SK-N-SH (cell line): Measurements from ENCODE around the gene FZD7. TPM values are rescaled to one million over a fixed set of nuclear protein-coding genes. Genes with fewer than 3 reads are reported as not detected.

Experiments used
- CTCF ChIA-PET: fragments of 300-600, 350-600 bp; formaldehyde crosslinking; extraction: SDS; loops from one replicate; lab custom pipeline; 2021; lab: Yijun Ruan, JAX
- POLR2A ChIA-PET: fragments of 350-600 bp; sonication (Branson Sonifier 250); formaldehyde crosslinking; extraction: SDS; loops from one replicate; lab custom pipeline; 2020; ENCODE audit warnings: antibody characterized with exemption, inconsistent platforms; lab: Yijun Ruan, JAX
- DNase-seq: peaks from one replicate; pipeline ENCODE4 v3.0.0; 2012
- H2AFZ ChIP-seq: fragments of 200-600 bp; sonication (generic); 2 replicates; pipeline ENCODE4 v1.8.1; 2016; ENCODE audit warnings: antibody characterized with exemption, mild to moderate bottlenecking, low read depth
- H3F3A ChIP-seq: fragments of 200-600 bp; sonication (generic); replicated peaks from 2 replicates; pipeline ENCODE3; 2016; ENCODE audit warnings: antibody characterized with exemption, mild to moderate bottlenecking; ENCODE audit not compliant: insufficient read depth
- H3K27ac ChIP-seq, 2 experiments: fragments of 200-500 bp in 1 of 2; fragments of 200-600 bp in 1 of 2; sonication (Bioruptor generic) in 1 of 2; sonication (generic), shearing (Covaris generic) in 1 of 2; 2 replicates each; pipeline versions ENCODE4 v1.5.1 to v1.6.1; 2014 to 2016; ENCODE audit warnings: low read depth in 2 of 2, inconsistent platforms in 1 of 2, low read length in 1 of 2, mild to moderate bottlenecking in 1 of 2, mixed read lengths in 1 of 2
- H3K27me3 ChIP-seq: fragments of 200-600 bp; sonication (generic), shearing (Covaris generic); 2 replicates; pipeline ENCODE4 v1.6.1; 2016; ENCODE audit warnings: mixed run types; ENCODE audit not compliant: insufficient read depth
- H3K36me3 ChIP-seq, 2 experiments: fragments of 200-500 bp in 1 of 2; fragments of 200-600 bp in 1 of 2; sonication (Bioruptor generic) in 1 of 2; sonication (generic) in 1 of 2; replicated peaks in 1 of 2; 2 replicates each; pipeline versions ENCODE3 to v1.5.1; 2014 to 2016; ENCODE audit warnings: low read length in 1 of 2, mild to moderate bottlenecking in 1 of 2; ENCODE audit not compliant: insufficient read depth in 2 of 2, control insufficient read depth in 1 of 2
- H3K4me1 ChIP-seq, 2 experiments: fragments of 200-500 bp in 1 of 2; fragments of 200-600 bp in 1 of 2; sonication (Bioruptor generic) in 1 of 2; sonication (generic), shearing (Covaris generic) in 1 of 2; 2 replicates each; pipeline versions ENCODE4 v1.5.1 to v1.6.1; 2014 to 2016; ENCODE audit warnings: low read depth in 1 of 2, low read length in 1 of 2, mixed run types in 1 of 2; ENCODE audit not compliant: insufficient read depth in 2 of 2, control insufficient read depth in 1 of 2
- H3K4me2 ChIP-seq: fragments of 200-600 bp; sonication (generic), shearing (Covaris generic); 2 replicates; pipeline ENCODE4 v1.6.1; 2017; ENCODE audit warnings: mixed run types
- H3K4me3 ChIP-seq, 2 experiments: fragments of 200-500 bp in 1 of 2; fragments of 200-600 bp in 1 of 2; sonication (Bioruptor generic) in 1 of 2; sonication (generic), shearing (Covaris generic) in 1 of 2; 2 replicates each; pipeline versions ENCODE4 v1.5.1 to v1.8.1; 2014 to 2016; ENCODE audit warnings: low read depth in 2 of 2, inconsistent platforms in 1 of 2, low read length in 1 of 2, mild to moderate bottlenecking in 1 of 2, mixed read lengths in 1 of 2, moderate library complexity in 1 of 2
- H3K79me2 ChIP-seq: fragments of 200-600 bp; sonication (generic); 2 replicates; pipeline ENCODE4 v1.8.1; 2017; ENCODE audit warnings: mild to moderate bottlenecking; ENCODE audit not compliant: insufficient read depth
- H3K9ac ChIP-seq: fragments of 200-600 bp; sonication (generic); 2 replicates; pipeline ENCODE4 v1.6.1; 2017; ENCODE audit warnings: mixed run types
- H3K9me2 ChIP-seq: fragments of 200-600 bp; sonication (generic); 2 replicates; pipeline ENCODE4 v1.6.1; 2017; ENCODE audit warnings: mixed run types
- H3K9me3 ChIP-seq: fragments of 200-600 bp; sonication (generic); 2 replicates; pipeline ENCODE4 v1.6.1; 2017; ENCODE audit warnings: mixed run types, mild to moderate bottlenecking, moderate library complexity
- H4K20me1 ChIP-seq: fragments of 200-600 bp; sonication (generic); 2 replicates; pipeline ENCODE4 v1.6.1; 2017; ENCODE audit warnings: mild to moderate bottlenecking, mixed run types; ENCODE audit not compliant: insufficient read depth
- CTCF ChIP-seq: fragments of 200-600 bp; sonication (generic); IDR thresholded peaks from 2 replicates; pipeline ENCODE4 v1.6.1; 2017; ENCODE audit warnings: antibody characterized with exemption, mild to moderate bottlenecking, moderate library complexity
- ELF1 ChIP-seq: IDR thresholded peaks from 2 replicates; pipeline ENCODE4 v1.4.0; 2012
- EP300 ChIP-seq, 2 experiments: IDR thresholded peaks; 2 replicates each; pipeline versions ENCODE4 v1.4.0 to v1.6.1; 2012; ENCODE audit warnings: borderline replicate concordance in 1 of 2, low read depth in 1 of 2, low read length in 1 of 2
- FOSL2 ChIP-seq: IDR thresholded peaks from 2 replicates; pipeline ENCODE4 v1.4.0; 2012; ENCODE audit warnings: low read depth, mild to moderate bottlenecking, moderate library complexity, borderline replicate concordance
- FOXM1 ChIP-seq: IDR thresholded peaks from 2 replicates; pipeline ENCODE4 v1.4.0; 2012; ENCODE audit warnings: low read depth, mild to moderate bottlenecking
- GABPA ChIP-seq: IDR thresholded peaks from 2 replicates; pipeline ENCODE4 v1.4.0; 2012; ENCODE audit warnings: low read depth, mild to moderate bottlenecking
- IRF3 ChIP-seq: fragments of 150-350 bp; IDR thresholded peaks from 2 replicates; pipeline ENCODE4 v1.6.1; 2016; ENCODE audit warnings: mild to moderate bottlenecking, low read depth, low read length
- NFIC ChIP-seq: IDR thresholded peaks from 2 replicates; pipeline ENCODE4 v1.4.0; 2012; ENCODE audit warnings: borderline replicate concordance
- NRF1 ChIP-seq: IDR thresholded peaks from 2 replicates; pipeline ENCODE4 v1.6.1; 2012; ENCODE audit warnings: low read depth, mild to moderate bottlenecking, low read length
- RAD21 ChIP-seq: IDR thresholded peaks from 2 replicates; pipeline ENCODE4 v1.6.1; 2012; ENCODE audit warnings: mild to moderate bottlenecking, low read length
- REST ChIP-seq: IDR thresholded peaks from 2 replicates; pipeline ENCODE4 v1.6.1; 2012; ENCODE audit warnings: mild to moderate bottlenecking, low read depth, low read length, moderate library complexity
- RXRA ChIP-seq: IDR thresholded peaks from 2 replicates; pipeline ENCODE4 v1.4.0; 2012; ENCODE audit warnings: low read depth, mild to moderate bottlenecking, borderline replicate concordance
- SIN3A ChIP-seq: IDR thresholded peaks from 2 replicates; pipeline ENCODE4 v1.6.1; 2012; ENCODE audit warnings: low read depth, mild to moderate bottlenecking, low read length, moderate library complexity, borderline replicate concordance
- YY1 ChIP-seq: IDR thresholded peaks from 2 replicates; pipeline ENCODE4 v1.4.0; 2012; ENCODE audit warnings: low read depth, mild to moderate bottlenecking
- WGBS: methylation state at CpG from one replicate; pipeline ENCODE4 v1.1.6; 2017; ENCODE audit warnings: low lambda C conversion rate; 5-methylcytosine and 5-hydroxymethylcytosine counted together
- polyA plus RNA-seq, 3 experiments: library from polyadenylated mRNA; depleted of rRNA; stranded (reverse); fragments of >200 nt; gene quantifications; 2 replicates each; pipeline ENCODE4 v1.2.3, GENCODE V29; 2012
- TF ChIP-seq, protein P1 (sequence below): IDR thresholded peaks from 2 replicates; pipeline ENCODE4 v1.4.0; 2012; ENCODE audit warnings: low read depth
- TF ChIP-seq, protein P2 (sequence below): IDR thresholded peaks from 2 replicates; pipeline ENCODE4; 2012

The FZD7 gene
- polyA plus RNA-seq, 1 of the 3 experiments (the other 2 are of a cell fraction): 19.7 TPM

- H3K79me2 ChIP-seq: peaks cover 57% of the 10 kb centered on the region
- H3K36me3 ChIP-seq: peaks cover 18 to 25% of the 10 kb centered on the region in 2 experiments
- peaks cover 24% of the 10 kb centered on the region for H3F3A ChIP-seq
- H3K4me2 ChIP-seq: peak overlapping the region; percentile 74
- H3K9me3 ChIP-seq: no peaks in the 10 kb centered on the region
- peak overlapping the region; percentile 74; the same call in 1 of the 2 replicates for H2AFZ ChIP-seq
- H3K27me3 ChIP-seq: no peaks in the 10 kb centered on the region
- peak overlapping the region; percentile 94 for H3K27ac ChIP-seq
- ChIA-PET CTCF (interaction anchor here (0.7 kb wide), 1 partner anchor 90 kb away, joined by 3 read pairs; no protein-coding TSS in a partner anchor), POLR2A (no interaction called here)
- H3K9ac ChIP-seq: peak overlapping the region; percentile 89
- H3K4me3 ChIP-seq: peak overlapping the region; percentile 69 to 88
- 3% methylated on average over 25 of the region's 105 CpGs for WGBS
- peaks cover 37% of the 10 kb centered on the region for H4K20me1 ChIP-seq
- no peak for TF ChIP-seq RXRA
- 0 out of 2 replicates have a peak, but pooled peaks have one; percentile 3 for TF ChIP-seq YY1
- no peak for TF ChIP-seq EP300 (IDR thresholded peaks at IDR 0.05; ENCODE audit: borderline replicate concordance in 1 of 2, low read depth in 1 of 2, low read length in 1 of 2)
- no peak for TF ChIP-seq NFIC
- TF ChIP-seq, protein P1, sequence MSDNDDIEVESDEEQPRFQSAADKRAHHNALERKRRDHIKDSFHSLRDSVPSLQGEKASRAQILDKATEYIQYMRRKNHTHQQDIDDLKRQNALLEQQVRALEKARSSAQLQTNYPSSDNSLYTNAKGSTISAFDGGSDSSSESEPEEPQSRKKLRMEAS: no peak; the same call in 1 of the 2 replicates
- TF ChIP-seq NRF1: 0 out of 2 replicates have a peak, but pooled peaks have one; percentile 1
- peak; percentile 75 for DNase-seq
- no peaks in the 10 kb centered on the region for H3K9me2 ChIP-seq
- H3K4me1 ChIP-seq: peaks cover 15 to 39% of the 10 kb centered on the region in 2 experiments
Measured at GRCh38 chr2:202034249-202035088, 814 bp downstream of the FZD7 start.

DNA sequence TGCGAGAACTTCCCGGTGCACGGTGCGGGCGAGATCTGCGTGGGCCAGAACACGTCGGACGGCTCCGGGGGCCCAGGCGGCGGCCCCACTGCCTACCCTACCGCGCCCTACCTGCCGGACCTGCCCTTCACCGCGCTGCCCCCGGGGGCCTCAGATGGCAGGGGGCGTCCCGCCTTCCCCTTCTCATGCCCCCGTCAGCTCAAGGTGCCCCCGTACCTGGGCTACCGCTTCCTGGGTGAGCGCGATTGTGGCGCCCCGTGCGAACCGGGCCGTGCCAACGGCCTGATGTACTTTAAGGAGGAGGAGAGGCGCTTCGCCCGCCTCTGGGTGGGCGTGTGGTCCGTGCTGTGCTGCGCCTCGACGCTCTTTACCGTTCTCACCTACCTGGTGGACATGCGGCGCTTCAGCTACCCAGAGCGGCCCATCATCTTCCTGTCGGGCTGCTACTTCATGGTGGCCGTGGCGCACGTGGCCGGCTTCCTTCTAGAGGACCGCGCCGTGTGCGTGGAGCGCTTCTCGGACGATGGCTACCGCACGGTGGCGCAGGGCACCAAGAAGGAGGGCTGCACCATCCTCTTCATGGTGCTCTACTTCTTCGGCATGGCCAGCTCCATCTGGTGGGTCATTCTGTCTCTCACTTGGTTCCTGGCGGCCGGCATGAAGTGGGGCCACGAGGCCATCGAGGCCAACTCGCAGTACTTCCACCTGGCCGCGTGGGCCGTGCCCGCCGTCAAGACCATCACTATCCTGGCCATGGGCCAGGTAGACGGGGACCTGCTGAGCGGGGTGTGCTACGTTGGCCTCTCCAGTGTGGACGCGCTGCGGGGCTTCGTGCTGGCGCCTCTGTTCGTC, 1.7 kb downstream of the FZD7 start:
- peaks cover 61% of the 10 kb centered on the region for H3K79me2 ChIP-seq
- POLR2A ChIA-PET: no interaction called here
- H4K20me1 ChIP-seq: peaks cover 37% of the 10 kb centered on the region
- no peaks in the 10 kb centered on the region for H3K9me3 ChIP-seq
- H3K27ac ChIP-seq: peak overlapping the region; percentile 94; a peak in 3 of 4 replicates
- H3K9ac ChIP-seq: peak overlapping the region; percentile 89
- peak overlapping the region; percentile 74 for H3K4me2 ChIP-seq
- DNase-seq: no peak
- WGBS: 89% methylated on average over 43 of the region's 78 CpGs
- no peak overlapping the region for H2AFZ ChIP-seq
- H3K9me2 ChIP-seq: no peaks in the 10 kb centered on the region
- no peaks in the 10 kb centered on the region for H3K27me3 ChIP-seq
- CTCF ChIA-PET: interaction anchor here (0.7 to 1.7 kb wide), 3 partner anchors 49 to 175 kb away, joined by 3 to 7 read pairs (median 3); no protein-coding TSS in a partner anchor
- H3F3A ChIP-seq: peaks cover 21% of the 10 kb centered on the region
- H3K4me1 ChIP-seq: peaks cover 23 to 43% of the 10 kb centered on the region in 2 experiments
- peak overlapping the region; percentile 69 to 88 for H3K4me3 ChIP-seq
- peaks cover 18 to 25% of the 10 kb centered on the region in 2 experiments for H3K36me3 ChIP-seq
- TF ChIP-seq ELF1 (no peak), YY1 (no peak), SIN3A (no peak), GABPA (no peak), IRF3 (no peak), RAD21 (no peak), FOSL2 (no peak), CTCF (no peak), RXRA (no peak), REST (no peak), FOXM1 (no peak)
- TF ChIP-seq, protein P2, sequence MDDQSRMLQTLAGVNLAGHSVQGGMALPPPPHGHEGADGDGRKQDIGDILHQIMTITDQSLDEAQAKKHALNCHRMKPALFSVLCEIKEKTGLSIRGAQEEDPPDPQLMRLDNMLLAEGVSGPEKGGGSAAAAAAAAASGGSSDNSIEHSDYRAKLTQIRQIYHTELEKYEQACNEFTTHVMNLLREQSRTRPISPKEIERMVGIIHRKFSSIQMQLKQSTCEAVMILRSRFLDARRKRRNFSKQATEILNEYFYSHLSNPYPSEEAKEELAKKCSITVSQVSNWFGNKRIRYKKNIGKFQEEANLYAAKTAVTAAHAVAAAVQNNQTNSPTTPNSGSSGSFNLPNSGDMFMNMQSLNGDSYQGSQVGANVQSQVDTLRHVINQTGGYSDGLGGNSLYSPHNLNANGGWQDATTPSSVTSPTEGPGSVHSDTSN: no peak
